ENCODE data around the gene CAPN15. TPM values are rescaled to one million over a fixed set of nuclear protein-coding genes. Genes with fewer than 3 reads are reported as not detected.

The CAPN15 gene
- total and polyA plus RNA-seq, 9 of the 15 experiments (the other 6 are each of a cell fraction or from before 2014, with no cell fraction given) = 0.62 to 111 (median 14.2) TPM

DNA sequence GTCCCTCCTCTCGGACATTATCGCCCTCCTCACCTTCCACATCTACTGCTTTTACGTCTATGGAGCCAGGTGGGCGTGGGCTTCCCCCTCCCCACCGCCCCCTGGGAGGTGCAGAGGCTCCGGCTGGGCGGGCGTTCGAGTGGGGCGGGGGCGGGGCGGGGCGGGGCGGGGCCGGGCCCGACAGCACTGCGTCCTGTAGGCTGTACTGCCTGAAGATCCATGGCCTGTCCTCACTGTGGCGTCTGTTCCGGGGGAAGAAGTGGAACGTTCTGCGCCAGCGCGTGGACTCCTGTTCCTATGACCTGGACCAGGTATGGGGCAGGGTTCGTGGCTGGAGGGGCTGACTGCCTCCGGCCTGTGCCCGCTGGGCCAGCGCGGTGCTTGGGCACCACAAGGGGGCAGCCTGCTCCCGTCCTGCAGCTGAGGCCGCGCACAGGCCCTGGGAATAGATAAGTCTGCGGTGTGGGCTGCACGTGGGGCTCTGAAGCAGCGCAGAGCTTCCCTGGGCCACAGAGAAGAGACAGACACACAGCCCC is 51.4 kb downstream of the CAPN15 start (continued):
- TF ChIP-seq PATZ1 (CRISPR knock-in tag; IDR thresholded peaks at IDR 0.05; ENCODE audit: borderline replicate concordance) = no peak
- peak; percentile 23; the same call in 1 of the 2 replicates for TF ChIP-seq JUND (IDR thresholded peaks at IDR 0.05; ENCODE audit: borderline replicate concordance, low read depth, low read length)
- peak; percentile 22; the same call in 1 of the 3 replicates for TF ChIP-seq JUND (tag; IDR thresholded peaks at IDR 0.05; ENCODE audit: borderline replicate concordance, low read depth, low read length)
- TF ChIP-seq RFX7 (CRISPR knock-in tag; IDR thresholded peaks at IDR 0.05) = no peak
- no peak for TF ChIP-seq AFF1 (IDR thresholded peaks at IDR 0.05; ENCODE audit: low read depth in 1 of 2, partially characterized antibody in 2 of 2)
- no peak for TF ChIP-seq FOXJ3 (CRISPR knock-in tag; IDR thresholded peaks at IDR 0.05)
- peak; percentile 20 for TF ChIP-seq PHF20 (IDR thresholded peaks at IDR 0.05; ENCODE audit: partially characterized antibody)
- TF ChIP-seq SRSF7 (optimal IDR thresholded peaks at IDR 0.05; ENCODE audit: low read depth, low read length) = no peak
- TF ChIP-seq TAL1 (IDR thresholded peaks at IDR 0.05) = peak; percentile 24; the same call in 1 of the 2 replicates
- no peak for TF ChIP-seq EGR1 (conservative IDR thresholded peaks at IDR 0.05)
- 0 out of 4 replicates have a peak, but pooled peaks of 1 of the 2 experiments have one; percentile 55 for TF ChIP-seq KDM4B (IDR thresholded peaks at IDR 0.05; ENCODE audit: borderline replicate concordance in 2 of 2, low read depth in 1 of 2)
- TF ChIP-seq ZNF77 (CRISPR knock-in tag; IDR thresholded peaks at IDR 0.05) = no peak
- TF ChIP-seq SAP30 (IDR thresholded peaks at IDR 0.05; ENCODE audit: borderline replicate concordance, insufficient read depth, low read depth, low read length, poor library complexity, severe bottlenecking) = no peak
- peak; percentile 12 to 67; a peak in 3 of 4 replicates for TF ChIP-seq RCOR1 (IDR thresholded peaks at IDR 0.05; ENCODE audit: borderline replicate concordance in 1 of 2, low read depth in 2 of 2, low read length in 2 of 2)
- TF ChIP-seq LCOR (CRISPR knock-in tag; IDR thresholded peaks at IDR 0.05) = 0 out of 2 replicates have a peak, but pooled peaks have one; percentile 25
- TF ChIP-seq, protein P1, sequence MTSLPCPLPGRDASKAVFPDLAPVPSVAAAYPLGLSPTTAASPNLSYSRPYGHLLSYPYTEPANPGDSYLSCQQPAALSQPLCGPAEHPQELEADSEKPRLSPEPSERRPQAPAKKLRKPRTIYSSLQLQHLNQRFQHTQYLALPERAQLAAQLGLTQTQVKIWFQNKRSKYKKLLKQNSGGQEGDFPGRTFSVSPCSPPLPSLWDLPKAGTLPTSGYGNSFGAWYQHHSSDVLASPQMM (CRISPR knock-in tag; IDR thresholded peaks at IDR 0.05) = no peak
- no peak for TF ChIP-seq BMI1 (IDR thresholded peaks at IDR 0.05; ENCODE audit: low read length)
- TF ChIP-seq NR2C2 (CRISPR knock-in tag; IDR thresholded peaks at IDR 0.05) = peak; percentile 76
- no peak for TF ChIP-seq NR2C2 (tag; IDR thresholded peaks at IDR 0.05)
- no peak for TF ChIP-seq NFE2 (IDR thresholded peaks at IDR 0.05; ENCODE audit: low read depth)
- no peak for TF ChIP-seq POLR3G (IDR thresholded peaks at IDR 0.05; ENCODE audit: extremely low read depth, insufficient read length, insufficient replicate concordance)
- TF ChIP-seq, protein P2, sequence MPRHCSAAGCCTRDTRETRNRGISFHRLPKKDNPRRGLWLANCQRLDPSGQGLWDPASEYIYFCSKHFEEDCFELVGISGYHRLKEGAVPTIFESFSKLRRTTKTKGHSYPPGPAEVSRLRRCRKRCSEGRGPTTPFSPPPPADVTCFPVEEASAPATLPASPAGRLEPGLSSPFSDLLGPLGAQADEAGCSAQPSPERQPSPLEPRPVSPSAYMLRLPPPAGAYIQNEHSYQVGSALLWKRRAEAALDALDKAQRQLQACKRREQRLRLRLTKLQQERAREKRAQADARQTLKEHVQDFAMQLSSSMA (CRISPR knock-in tag; IDR thresholded peaks at IDR 0.05) = no peak

All from K562 (cell line).